IMR-90 (cell line): ENCODE measurements around the gene NKX1-1. TPM values are rescaled to one million over a fixed set of nuclear protein-coding genes. Genes with fewer than 3 reads are reported as not detected.
A peak's percentile ranks its signal among the peaks of the same experiment; 100 is the strongest.

Experiments used
- ATAC-seq: fragments of 200-7000 bp; cut with Tn5 transposase; 2 replicates; pipeline ENCODE4 v1.9.1; 2020; ENCODE audit warnings: low read depth, mild to moderate bottlenecking, moderate library complexity
- BruUV-seq: library from RNA; stranded (reverse); fragments of 400-500 nt; replicated peaks from 2 replicates; lab custom pipeline; 2021; lab: Mats Ljungman, UMichigan
- CTCF ChIA-PET: fragments of 300-600 bp; formaldehyde crosslinking; extraction: SDS; loops from one replicate; lab custom pipeline; 2021; ENCODE audit warnings: antibody characterized with exemption; lab: Yijun Ruan, JAX
- POLR2A ChIA-PET: fragments of 300-600 bp; sonication (Branson Sonifier 250); formaldehyde crosslinking; loops from one replicate; lab custom pipeline; 2022; ENCODE audit warnings: antibody characterized with exemption; ENCODE audit not compliant: unreplicated experiment; lab: Charles Lee
- DNase-seq: peaks from one replicate; pipeline ENCODE4 v3.0.0; 2013
- H2AFZ ChIP-seq: replicated peaks from 2 replicates; pipeline ENCODE3; 2013; ENCODE audit warnings: low read length, mild to moderate bottlenecking; ENCODE audit not compliant: poor library complexity
- H2AK5ac ChIP-seq: 2 replicates; pipeline ENCODE4 v1.6.1; 2013; ENCODE audit warnings: low read depth, low read length, inconsistent platforms
- H2AK9ac ChIP-seq: replicated peaks from 2 replicates; pipeline ENCODE3; 2013; ENCODE audit warnings: mild to moderate bottlenecking, low read depth, low read length, moderate library complexity; ENCODE audit not compliant: poor library complexity
- H2BK120ac ChIP-seq: 2 replicates; pipeline ENCODE4 v1.6.1; 2013; ENCODE audit warnings: low read depth, low read length, inconsistent platforms
- H2BK15ac ChIP-seq: 3 replicates; pipeline ENCODE4 v1.6.1; 2013; ENCODE audit warnings: low read depth, low read length, inconsistent platforms
- H2BK20ac ChIP-seq: 2 replicates; pipeline ENCODE4 v1.6.1; 2013; ENCODE audit warnings: low read depth, mild to moderate bottlenecking, inconsistent platforms, low read length, moderate library complexity
- H2BK5ac ChIP-seq: 2 replicates; pipeline ENCODE4 v1.6.1; 2013; ENCODE audit warnings: mild to moderate bottlenecking, low read depth, low read length, inconsistent platforms; ENCODE audit not compliant: poor library complexity, severe bottlenecking
- H3K14ac ChIP-seq: replicated peaks from 2 replicates; pipeline ENCODE4 v1.6.1; 2013; ENCODE audit warnings: low read depth, low read length, inconsistent platforms
- H3K18ac ChIP-seq: 2 replicates; pipeline ENCODE4 v1.6.1; 2013; ENCODE audit warnings: low read depth, low read length, control low read depth
- H3K23ac ChIP-seq: 2 replicates; pipeline ENCODE4 v1.6.1; 2013; ENCODE audit warnings: low read depth, low read length, inconsistent platforms
- H3K27ac ChIP-seq: 2 replicates; pipeline ENCODE4 v1.5.1; 2013; ENCODE audit warnings: mild to moderate bottlenecking, control low read depth, low read length; ENCODE audit not compliant: insufficient read depth
- H3K27me3 ChIP-seq: 2 replicates; pipeline ENCODE4 v1.6.1; 2013; ENCODE audit warnings: low read length; ENCODE audit not compliant: control insufficient read depth, insufficient read depth
- H3K36me3 ChIP-seq: 2 replicates; pipeline ENCODE4 v1.6.1; 2013; ENCODE audit warnings: low read length, mixed read lengths; ENCODE audit not compliant: control insufficient read depth, insufficient read depth
- H3K4ac ChIP-seq: 2 replicates; pipeline ENCODE4 v1.6.1; 2013; ENCODE audit warnings: low read depth, low read length, inconsistent platforms
- H3K4me1 ChIP-seq: 2 replicates; pipeline ENCODE4 v1.6.1; 2013; ENCODE audit warnings: low read length, mixed read lengths; ENCODE audit not compliant: control insufficient read depth, insufficient read depth
- H3K4me2 ChIP-seq: 2 replicates; pipeline ENCODE4 v1.6.1; 2013; ENCODE audit warnings: low read depth, mild to moderate bottlenecking, control low read depth, low read length, moderate library complexity
- H3K4me3 ChIP-seq: 2 replicates; pipeline ENCODE4 v1.5.1; 2013; ENCODE audit warnings: low read depth, mild to moderate bottlenecking, control low read depth, low read length, moderate library complexity; ENCODE audit not compliant: insufficient read depth
- H3K56ac ChIP-seq: 2 replicates; pipeline ENCODE4 v1.6.1; 2013; ENCODE audit warnings: low read length, inconsistent platforms; ENCODE audit not compliant: insufficient read depth; ENCODE audit errors: extremely low read depth
- H3K79me1 ChIP-seq, 2 experiments: 2 replicates each; pipeline ENCODE4 v1.6.1; 2013; ENCODE audit warnings: low read length in 2 of 2, inconsistent platforms in 1 of 2, low read depth in 1 of 2
- H3K9ac ChIP-seq: 2 replicates; pipeline ENCODE4 v1.6.1; 2013; ENCODE audit warnings: low read depth, low read length, control low read depth
- H3K9me1 ChIP-seq: 2 replicates; pipeline ENCODE4 v1.6.1; 2013; ENCODE audit warnings: low read length, inconsistent platforms; ENCODE audit not compliant: insufficient read depth
- H3K9me3 ChIP-seq: 2 replicates; pipeline ENCODE4 v1.6.1; 2013; ENCODE audit warnings: low read length; ENCODE audit not compliant: control insufficient read depth, insufficient read depth
- H4K20me1 ChIP-seq: 2 replicates; pipeline ENCODE4 v1.6.1; 2013; ENCODE audit warnings: low read length, inconsistent platforms; ENCODE audit not compliant: insufficient read depth
- H4K5ac ChIP-seq: 2 replicates; pipeline ENCODE4 v1.6.1; 2013; ENCODE audit warnings: mild to moderate bottlenecking, low read depth, low read length, control low read depth
- H4K8ac ChIP-seq, 2 experiments: 2 replicates each; pipeline ENCODE4 v1.6.1; 2013; ENCODE audit warnings: low read depth in 2 of 2, low read length in 2 of 2, control low read depth in 1 of 2, inconsistent platforms in 1 of 2
- H4K91ac ChIP-seq: 2 replicates; pipeline ENCODE4 v1.6.1; 2013; ENCODE audit warnings: low read depth, low read length, inconsistent platforms; ENCODE audit not compliant: insufficient read depth
- BHLHE40 ChIP-seq: fragments of 150-350 bp; IDR thresholded peaks from 2 replicates; pipeline ENCODE4 v1.6.1; 2016; ENCODE audit warnings: mild to moderate bottlenecking, low read depth, low read length
- CEBPB ChIP-seq: IDR thresholded peaks from 2 replicates; pipeline ENCODE4 v1.6.1; 2012; ENCODE audit warnings: low read depth, low read length, improper control_type of control experiment
- CHD1 ChIP-seq: IDR thresholded peaks from 2 replicates; pipeline ENCODE4 v1.6.1; 2012; ENCODE audit warnings: low read depth, low read length, improper control_type of control experiment
- CTCF ChIP-seq: conservative IDR thresholded peaks from 2 replicates; pipeline ENCODE4 v1.5.1; 2012; ENCODE audit warnings: mild to moderate bottlenecking, low read depth, low read length, improper control_type of control experiment
- ELK1 ChIP-seq: fragments of 150-350 bp; IDR thresholded peaks from 2 replicates; pipeline ENCODE4 v1.6.1; 2016; ENCODE audit warnings: low read depth, mild to moderate bottlenecking, low read length, moderate library complexity, borderline replicate concordance
- FOS ChIP-seq: fragments of 150-350 bp; IDR thresholded peaks from 2 replicates; pipeline ENCODE4 v1.6.1; 2016; ENCODE audit warnings: low read depth, low read length
- MAFK ChIP-seq: IDR thresholded peaks from 2 replicates; pipeline ENCODE4 v1.6.1; 2012; ENCODE audit warnings: low read depth, low read length, improper control_type of control experiment
- MXI1 ChIP-seq: IDR thresholded peaks from 2 replicates; pipeline ENCODE4 v1.6.1; 2012; ENCODE audit warnings: low read depth, mild to moderate bottlenecking, low read length, moderate library complexity, borderline replicate concordance
- RAD21 ChIP-seq: IDR thresholded peaks from 2 replicates; pipeline ENCODE4 v1.6.1; 2012; ENCODE audit warnings: low read length, improper control_type of control experiment
- RCOR1 ChIP-seq: IDR thresholded peaks from 2 replicates; pipeline ENCODE4 v1.6.1; 2012; ENCODE audit warnings: mild to moderate bottlenecking, low read length, improper control_type of control experiment; ENCODE audit not compliant: insufficient replicate concordance
- SMC3 ChIP-seq: fragments of 150-350 bp; IDR thresholded peaks from 2 replicates; pipeline ENCODE4 v1.6.1; 2016; ENCODE audit warnings: low read depth, mild to moderate bottlenecking, antibody characterized with exemption, low read length, moderate library complexity
- WGBS, 2 experiments: methylation state at CpG; one replicate each; pipeline versions ENCODE4 v1.1.5 to v1.1.7; 2013; ENCODE audit warnings: missing lambda C conversion rate in 2 of 2; ENCODE audit not compliant: insufficient read length in 1 of 2; ENCODE audit errors: extremely low coverage in 2 of 2; 5-methylcytosine and 5-hydroxymethylcytosine counted together
- dilution Hi-C: fragments of 300-500 bp; cut with HindIII; formaldehyde crosslinking; loops from one replicate; pipeline ENCODE4 v1.14.3; 2018; ENCODE audit warnings: low sequenced_read_pairs; ENCODE audit not compliant: unreplicated experiment
- in situ Hi-C: fragments of 300-500 bp; cut with MboI; formaldehyde crosslinking; loops from 3 replicates; pipeline ENCODE4 v1.14.3; 2019; ENCODE audit warnings: low sequenced_read_pairs, inconsistent platforms, mixed read lengths
- intact Hi-C: fragments of 100-400 bp; cut with micrococcal nuclease; formaldehyde crosslinking; loops from 2 replicates; pipeline ENCODE4 v1.10.0; 2022
- polyA plus RNA-seq, 3 experiments: library from polyadenylated mRNA; depleted of rRNA; stranded (reverse); fragments of >200 nt; gene quantifications; 2 replicates each; pipeline ENCODE4 v1.2.3, GENCODE V29; 2012; ENCODE audit warnings: low replicate concordance in 1 of 3
- total RNA-seq: library from RNA; depleted of rRNA; stranded (reverse); fragments of >200 nt; gene quantifications from 2 replicates; pipeline ENCODE4 v1.2.3, GENCODE V29; 2012

NKX1-1 gene
- total and polyA plus RNA-seq, 2 of the 4 experiments (the other 2 are of a cell fraction) = not detected

- no peak for TF ChIP-seq CEBPB
Observed at GRCh38 chr4:1383728-1384591, 22.3 kb downstream of the NKX1-1 start (continued).

- Histone ChIP-seq H3K18ac (no peak overlapping the region), H3K9me1 (no peaks in the 10 kb centered on the region), H3K23ac (no peak overlapping the region), H2AK9ac (no peak overlapping the region), H2AFZ (peak overlapping the region; percentile 32), H3K4ac (no peak overlapping the region), H3K27ac (no peak overlapping the region), H2BK5ac (no peak overlapping the region), H2BK15ac (no peak overlapping the region), H3K9ac (no peak overlapping the region), H3K36me3 (peaks cover 27% of the 10 kb centered on the region), H4K5ac (no peak overlapping the region), H3K4me2 (no peak overlapping the region), H2AK5ac (no peak overlapping the region), H3K4me3 (no peak overlapping the region), H4K91ac (no peak overlapping the region), H2BK20ac (no peak overlapping the region), H3K27me3 (no peaks in the 10 kb centered on the region), H4K20me1 (no peaks in the 10 kb centered on the region), H3K14ac (no peak overlapping the region), H3K4me1 (no peaks in the 10 kb centered on the region), H2BK120ac (no peak overlapping the region), H4K8ac (no peak overlapping the region), H3K56ac (no peak overlapping the region), H3K79me1 (no peaks in the 10 kb centered on the region), H3K9me3 (no peaks in the 10 kb centered on the region)
- intact Hi-C loops = no loop called here
- ATAC-seq (no peak), DNase-seq (no peak)
- ChIA-PET POLR2A (no interaction called here), CTCF (no interaction called here)
- dilution Hi-C loops = no loop called here
- no TSS peak for BruUV-seq
- in situ Hi-C loops = no loop called here
- 91% methylated on average over 9 of the region's 27 CpGs; no CpG with 5 or more reads in 1 of the 2 experiments for WGBS, 2 experiments
- TF ChIP-seq SMC3 (no peak), RAD21 (no peak), FOS (no peak), CHD1 (no peak), MAFK (no peak), MXI1 (no peak), ELK1 (no peak), CTCF (no peak), RCOR1 (no peak), CEBPB (no peak), BHLHE40 (no peak)
Observed at GRCh38 chr4:1382776-1383727, 23.2 kb downstream of the NKX1-1 start.
